Measurements from ENCODE around the gene SSH2.

SSH2 gene

DNA sequence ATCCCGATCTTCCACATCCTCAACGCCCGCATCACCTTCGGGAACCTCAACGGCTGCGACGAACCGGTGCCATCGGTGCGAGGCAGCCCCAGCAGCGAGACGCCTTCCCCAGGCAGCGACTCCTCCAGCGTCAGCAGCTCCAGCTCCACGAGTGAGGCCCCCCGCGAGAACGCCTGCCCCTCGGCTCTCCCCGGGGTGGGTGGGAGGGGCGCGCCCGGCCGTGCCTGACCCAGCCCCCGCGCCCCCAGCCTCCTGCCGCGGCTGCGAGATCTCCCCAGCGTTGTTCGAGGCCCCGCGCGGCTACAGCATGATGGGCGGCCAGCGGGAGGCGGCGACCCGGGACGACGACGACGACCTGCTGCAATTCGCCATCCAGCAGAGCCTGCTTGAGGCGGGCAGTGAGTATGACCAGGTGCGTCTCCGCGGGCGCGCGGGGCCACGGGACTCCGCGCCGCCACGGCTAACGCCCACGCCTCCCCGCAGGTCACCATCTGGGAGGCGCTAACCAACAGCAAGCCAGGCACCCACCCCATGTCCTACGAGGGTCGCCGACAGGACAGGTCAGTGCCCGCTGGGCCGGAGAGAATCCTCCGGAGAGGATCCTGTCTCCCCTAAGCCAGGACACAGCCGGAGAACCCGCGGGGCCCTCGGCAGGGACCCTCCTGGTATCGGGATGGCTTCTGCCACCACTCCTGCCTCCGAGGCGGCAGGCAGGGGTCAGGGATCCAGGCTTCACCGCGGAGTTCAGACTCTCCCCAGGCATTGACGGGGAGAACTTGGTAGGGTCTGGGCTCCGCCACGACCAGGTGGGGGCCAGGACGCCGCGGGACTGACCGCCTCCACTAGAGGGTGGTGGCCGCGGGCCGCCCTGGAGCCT is 317.4 kb downstream of the SSH2 start:
- Histone ChIP-seq H3K27ac (ENCODE audit: extremely low read depth, low read depth, low read length) (no peak overlapping the region), H3K36me3 (ENCODE audit: control insufficient read depth in 2 of 2, insufficient read depth in 1 of 2, low read length in 2 of 2) (peaks cover 0 to 45% of the 10 kb centered on the region in 2 experiments; a peak in 1 of 3 replicates), H3K9me3 (ENCODE audit: control insufficient read depth, insufficient read depth, low read depth, low read length) (no peaks in the 10 kb centered on the region), H3K4me1 (ENCODE audit: control insufficient read depth, insufficient read depth, low read length) (no peaks in the 10 kb centered on the region), H3K4me3 (ENCODE audit: low read depth, low read length) (no peak overlapping the region)
- ChIA-PET POLR2A (interaction anchor here (0.7 kb wide), 1 partner anchor 27 kb away, joined by 3 read pairs; no protein-coding TSS in a partner anchor), CTCF (interaction anchor here (0.5 to 1.1 kb wide), 3 partner anchors 20 to 727 kb away, joined by 3 to 5 read pairs (median 3); partner anchors contain the start of gene ANKRD13B)
- TF ChIP-seq ZNF202 (tag by site-specific recombination; IDR thresholded peaks at IDR 0.05; ENCODE audit: borderline replicate concordance) (0 out of 2 replicates have a peak, but pooled peaks have one; percentile 10), HOXC10 (CRISPR knock-in tag; IDR thresholded peaks at IDR 0.05) (no peak), ZNF48 (tag by site-specific recombination; IDR thresholded peaks at IDR 0.05) (no peak)

DNA sequence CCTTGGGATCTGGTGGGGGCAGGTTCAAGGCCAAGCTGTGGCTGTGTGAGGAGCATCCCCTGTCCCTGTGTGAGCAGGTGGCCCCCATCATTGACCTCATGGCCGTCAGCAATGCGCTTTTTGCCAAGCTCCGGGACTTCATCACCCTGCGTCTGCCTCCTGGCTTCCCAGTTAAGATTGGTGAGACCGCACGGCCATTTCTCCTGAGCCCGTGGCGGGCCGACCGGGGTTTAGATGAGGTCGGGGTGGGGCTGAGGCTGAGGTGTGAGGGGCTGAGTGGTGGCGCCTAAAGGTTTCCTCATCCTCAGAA is 318.0 kb downstream of the SSH2 start:
- POLR2A ChIA-PET, result no interaction called here
- Histone ChIP-seq H3K27ac (ENCODE audit: extremely low read depth, low read depth, low read length) (no peak overlapping the region), H3K36me3 (ENCODE audit: control insufficient read depth in 2 of 2, insufficient read depth in 1 of 2, low read length in 2 of 2) (peaks cover 0 to 45% of the 10 kb centered on the region in 2 experiments; a peak in 1 of 3 replicates), H3K9me3 (ENCODE audit: control insufficient read depth, insufficient read depth, low read depth, low read length) (no peaks in the 10 kb centered on the region), H3K4me3 (ENCODE audit: low read depth, low read length) (no peak overlapping the region), H3K4me1 (ENCODE audit: control insufficient read depth, insufficient read depth, low read length) (no peaks in the 10 kb centered on the region)
- TF ChIP-seq ZNF626 (tag by site-specific recombination; IDR thresholded peaks at IDR 0.05) (no peak), IKZF3 (tag by site-specific recombination; IDR thresholded peaks at IDR 0.05) (no peak), ZNF664 (tag by site-specific recombination; IDR thresholded peaks at IDR 0.05) (no peak), ZNF610 (tag by site-specific recombination; IDR thresholded peaks at IDR 0.05; ENCODE audit: borderline replicate concordance) (no peak), ZNF292 (tag by site-specific recombination; IDR thresholded peaks at IDR 0.05; ENCODE audit: borderline replicate concordance, low read depth) (no peak), SP3 (tag by site-specific recombination; IDR thresholded peaks at IDR 0.05) (no peak), ZNF24 (tag by site-specific recombination; IDR thresholded peaks at IDR 0.05) (no peak), ZFP41 (tag by site-specific recombination; IDR thresholded peaks at IDR 0.05; ENCODE audit: borderline replicate concordance) (no peak), SCRT1 (tag by site-specific recombination; IDR thresholded peaks at IDR 0.05; ENCODE audit: borderline replicate concordance) (no peak), ZNF175 (tag by site-specific recombination; IDR thresholded peaks at IDR 0.05) (no peak), ZNF248 (tag by site-specific recombination; IDR thresholded peaks at IDR 0.05) (no peak), ZNF157 (tag by site-specific recombination; IDR thresholded peaks at IDR 0.05) (no peak)
- TF ChIP-seq, protein P1, sequence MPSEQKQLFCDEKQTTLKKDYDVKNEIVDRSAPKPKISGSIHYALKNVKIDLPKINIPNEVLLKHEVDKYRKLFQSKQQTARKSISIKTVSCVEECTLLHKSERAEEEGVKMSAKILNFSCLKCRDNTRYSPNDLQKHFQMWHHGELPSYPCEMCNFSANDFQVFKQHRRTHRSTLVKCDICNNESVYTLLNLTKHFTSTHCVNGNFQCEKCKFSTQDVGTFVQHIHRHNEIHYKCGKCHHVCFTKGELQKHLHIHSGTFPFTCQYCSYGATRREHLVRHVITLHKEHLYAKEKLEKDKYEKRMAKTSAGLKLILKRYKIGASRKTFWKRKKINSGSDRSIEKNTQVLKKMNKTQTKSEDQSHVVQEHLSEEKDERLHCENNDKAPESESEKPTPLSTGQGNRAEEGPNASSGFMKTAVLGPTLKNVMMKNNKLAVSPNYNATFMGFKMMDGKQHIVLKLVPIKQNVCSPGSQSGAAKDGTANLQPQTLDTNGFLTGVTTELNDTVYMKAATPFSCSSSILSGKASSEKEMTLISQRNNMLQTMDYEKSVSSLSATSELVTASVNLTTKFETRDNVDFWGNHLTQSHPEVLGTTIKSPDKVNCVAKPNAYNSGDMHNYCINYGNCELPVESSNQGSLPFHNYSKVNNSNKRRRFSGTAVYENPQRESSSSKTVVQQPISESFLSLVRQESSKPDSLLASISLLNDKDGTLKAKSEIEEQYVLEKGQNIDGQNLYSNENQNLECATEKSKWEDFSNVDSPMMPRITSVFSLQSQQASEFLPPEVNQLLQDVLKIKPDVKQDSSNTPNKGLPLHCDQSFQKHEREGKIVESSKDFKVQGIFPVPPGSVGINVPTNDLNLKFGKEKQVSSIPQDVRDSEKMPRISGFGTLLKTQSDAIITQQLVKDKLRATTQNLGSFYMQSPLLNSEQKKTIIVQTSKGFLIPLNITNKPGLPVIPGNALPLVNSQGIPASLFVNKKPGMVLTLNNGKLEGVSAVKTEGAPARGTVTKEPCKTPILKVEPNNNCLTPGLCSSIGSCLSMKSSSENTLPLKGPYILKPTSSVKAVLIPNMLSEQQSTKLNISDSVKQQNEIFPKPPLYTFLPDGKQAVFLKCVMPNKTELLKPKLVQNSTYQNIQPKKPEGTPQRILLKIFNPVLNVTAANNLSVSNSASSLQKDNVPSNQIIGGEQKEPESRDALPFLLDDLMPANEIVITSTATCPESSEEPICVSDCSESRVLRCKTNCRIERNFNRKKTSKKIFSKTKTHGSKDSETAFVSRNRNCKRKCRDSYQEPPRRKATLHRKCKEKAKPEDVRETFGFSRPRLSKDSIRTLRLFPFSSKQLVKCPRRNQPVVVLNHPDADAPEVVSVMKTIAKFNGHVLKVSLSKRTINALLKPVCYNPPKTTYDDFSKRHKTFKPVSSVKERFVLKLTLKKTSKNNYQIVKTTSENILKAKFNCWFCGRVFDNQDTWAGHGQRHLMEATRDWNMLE (tag by site-specific recombination; conservative IDR thresholded peaks at IDR 0.05; ENCODE audit: low read depth), result no peak
- TF ChIP-seq, protein P2, sequence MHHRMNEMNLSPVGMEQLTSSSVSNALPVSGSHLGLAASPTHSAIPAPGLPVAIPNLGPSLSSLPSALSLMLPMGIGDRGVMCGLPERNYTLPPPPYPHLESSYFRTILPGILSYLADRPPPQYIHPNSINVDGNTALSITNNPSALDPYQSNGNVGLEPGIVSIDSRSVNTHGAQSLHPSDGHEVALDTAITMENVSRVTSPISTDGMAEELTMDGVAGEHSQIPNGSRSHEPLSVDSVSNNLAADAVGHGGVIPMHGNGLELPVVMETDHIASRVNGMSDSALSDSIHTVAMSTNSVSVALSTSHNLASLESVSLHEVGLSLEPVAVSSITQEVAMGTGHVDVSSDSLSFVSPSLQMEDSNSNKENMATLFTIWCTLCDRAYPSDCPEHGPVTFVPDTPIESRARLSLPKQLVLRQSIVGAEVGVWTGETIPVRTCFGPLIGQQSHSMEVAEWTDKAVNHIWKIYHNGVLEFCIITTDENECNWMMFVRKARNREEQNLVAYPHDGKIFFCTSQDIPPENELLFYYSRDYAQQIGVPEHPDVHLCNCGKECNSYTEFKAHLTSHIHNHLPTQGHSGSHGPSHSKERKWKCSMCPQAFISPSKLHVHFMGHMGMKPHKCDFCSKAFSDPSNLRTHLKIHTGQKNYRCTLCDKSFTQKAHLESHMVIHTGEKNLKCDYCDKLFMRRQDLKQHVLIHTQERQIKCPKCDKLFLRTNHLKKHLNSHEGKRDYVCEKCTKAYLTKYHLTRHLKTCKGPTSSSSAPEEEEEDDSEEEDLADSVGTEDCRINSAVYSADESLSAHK (tag by site-specific recombination; IDR thresholded peaks at IDR 0.05), result no peak
- TF ChIP-seq, protein P3, sequence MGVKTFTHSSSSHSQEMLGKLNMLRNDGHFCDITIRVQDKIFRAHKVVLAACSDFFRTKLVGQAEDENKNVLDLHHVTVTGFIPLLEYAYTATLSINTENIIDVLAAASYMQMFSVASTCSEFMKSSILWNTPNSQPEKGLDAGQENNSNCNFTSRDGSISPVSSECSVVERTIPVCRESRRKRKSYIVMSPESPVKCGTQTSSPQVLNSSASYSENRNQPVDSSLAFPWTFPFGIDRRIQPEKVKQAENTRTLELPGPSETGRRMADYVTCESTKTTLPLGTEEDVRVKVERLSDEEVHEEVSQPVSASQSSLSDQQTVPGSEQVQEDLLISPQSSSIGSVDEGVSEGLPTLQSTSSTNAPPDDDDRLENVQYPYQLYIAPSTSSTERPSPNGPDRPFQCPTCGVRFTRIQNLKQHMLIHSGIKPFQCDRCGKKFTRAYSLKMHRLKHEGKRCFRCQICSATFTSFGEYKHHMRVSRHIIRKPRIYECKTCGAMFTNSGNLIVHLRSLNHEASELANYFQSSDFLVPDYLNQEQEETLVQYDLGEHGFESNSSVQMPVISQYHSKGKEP (tag by site-specific recombination; IDR thresholded peaks at IDR 0.05), result no peak
- TF ChIP-seq, protein P4, sequence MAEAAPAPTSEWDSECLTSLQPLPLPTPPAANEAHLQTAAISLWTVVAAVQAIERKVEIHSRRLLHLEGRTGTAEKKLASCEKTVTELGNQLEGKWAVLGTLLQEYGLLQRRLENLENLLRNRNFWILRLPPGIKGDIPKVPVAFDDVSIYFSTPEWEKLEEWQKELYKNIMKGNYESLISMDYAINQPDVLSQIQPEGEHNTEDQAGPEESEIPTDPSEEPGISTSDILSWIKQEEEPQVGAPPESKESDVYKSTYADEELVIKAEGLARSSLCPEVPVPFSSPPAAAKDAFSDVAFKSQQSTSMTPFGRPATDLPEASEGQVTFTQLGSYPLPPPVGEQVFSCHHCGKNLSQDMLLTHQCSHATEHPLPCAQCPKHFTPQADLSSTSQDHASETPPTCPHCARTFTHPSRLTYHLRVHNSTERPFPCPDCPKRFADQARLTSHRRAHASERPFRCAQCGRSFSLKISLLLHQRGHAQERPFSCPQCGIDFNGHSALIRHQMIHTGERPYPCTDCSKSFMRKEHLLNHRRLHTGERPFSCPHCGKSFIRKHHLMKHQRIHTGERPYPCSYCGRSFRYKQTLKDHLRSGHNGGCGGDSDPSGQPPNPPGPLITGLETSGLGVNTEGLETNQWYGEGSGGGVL (tag by site-specific recombination; IDR thresholded peaks at IDR 0.05), result no peak
- CTCF ChIA-PET, result interaction anchor here (0.5 to 0.6 kb wide), 2 partner anchors 252 to 728 kb away, joined by 3 read pairs; no protein-coding TSS in a partner anchor

Measured in HEK293 (cell line).